NT2/D1 (cell line): ENCODE results near the gene ERBB4.

Source experiments
- SUZ12 ChIP-seq: IDR thresholded peaks from 2 replicates; pipeline ENCODE4 v1.6.1; 2011; ENCODE audit not compliant: insufficient read length, insufficient read depth; ENCODE audit errors: extremely low read depth
- YY1 ChIP-seq: IDR thresholded peaks from 2 replicates; pipeline ENCODE4 v1.6.1; 2011; ENCODE audit not compliant: insufficient read length, insufficient read depth
- ZNF274 ChIP-seq: IDR thresholded peaks from 2 replicates; pipeline ENCODE4 v1.6.1; 2011; ENCODE audit warnings: mild to moderate bottlenecking, low read depth, low read length

DNA sequence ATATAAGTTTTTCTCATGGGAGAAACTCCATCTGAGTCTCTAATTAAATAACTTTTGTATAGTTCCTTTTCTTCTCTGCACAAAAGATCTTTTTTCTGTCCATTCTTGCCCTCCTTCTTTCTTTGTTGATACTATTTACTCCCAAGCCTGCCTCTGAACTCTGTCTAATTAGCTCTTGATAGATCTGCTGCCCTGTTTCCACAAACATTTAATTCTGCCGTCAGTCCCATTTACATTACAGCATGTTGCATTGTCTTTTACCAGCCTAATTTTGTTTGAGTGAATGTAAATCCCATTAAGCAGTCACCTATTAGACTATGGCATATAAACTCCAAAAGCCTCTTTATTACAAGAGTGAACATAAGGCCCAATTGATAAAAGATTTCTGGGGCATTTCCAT is 254.4 kb downstream of the ERBB4 start:
- TF ChIP-seq ZNF274 (no peak), SUZ12 (no peak), YY1 (no peak)
